ENCODE results near the gene NREP. TPM values are rescaled to one million over a fixed set of nuclear protein-coding genes. Genes with fewer than 3 reads are reported as not detected.
"Not testable (repeated sequence)": the region's sequence is repeated elsewhere in the genome, so short reads cannot be mapped to it uniquely, and the experiment has no call there.

Gene NREP
- total RNA-seq, 2 experiments from 2014 or later: 14.2 to 15.7 TPM

GRCh38 chr5:111735583-111736270, 21.3 kb downstream of the NREP start:
- no peaks in the 10 kb centered on the region for H3K9me3 Mint-ChIP-seq
- no peaks in the 10 kb centered on the region for H3K27me3 Mint-ChIP-seq
- H3K27ac Mint-ChIP-seq: no peak overlapping the region
- peak; percentile 29 for DNase-seq
- no peak overlapping the region for H3K4me3 Mint-ChIP-seq
- peaks cover 18% of the 10 kb centered on the region for H3K36me3 Mint-ChIP-seq
- peaks cover 16% of the 10 kb centered on the region for H3K4me1 Mint-ChIP-seq

GRCh38 chr5:111734597-111734996, 22.4 kb downstream of the NREP start:
- Mint-ChIP-seq H3K27ac (no peak overlapping the region), H3K27me3 (no peaks in the 10 kb centered on the region), H3K36me3 (peaks cover 26% of the 10 kb centered on the region), H3K9me3 (no peaks in the 10 kb centered on the region), H3K4me1 (peaks cover 17% of the 10 kb centered on the region), H3K4me3 (no peak overlapping the region)
- DNase-seq: no peak

GRCh38 chr5:111734013-111734412, 23.0 kb downstream of the NREP start:
- Mint-ChIP-seq H3K9me3 (no peaks in the 10 kb centered on the region), H3K36me3 (peaks cover 31% of the 10 kb centered on the region), H3K4me3 (no peak overlapping the region), H3K27ac (no peak overlapping the region), H3K4me1 (peaks cover 17% of the 10 kb centered on the region), H3K27me3 (no peaks in the 10 kb centered on the region)
- DNase-seq: peak; percentile 12

- Mint-ChIP-seq H3K9me3 (no peaks in the 10 kb centered on the region), H3K27ac (no peak overlapping the region), H3K27me3 (no peaks in the 10 kb centered on the region), H3K36me3 (peaks cover 35% of the 10 kb centered on the region), H3K4me1 (peaks cover 17% of the 10 kb centered on the region), H3K4me3 (no peak overlapping the region)
- DNase-seq: no peak
Measured at GRCh38 chr5:111733571-111733970, 23.4 kb downstream of the NREP start.

- no peak for DNase-seq
- peaks cover 15% of the 10 kb centered on the region for H3K4me1 Mint-ChIP-seq
- H3K9me3 Mint-ChIP-seq: no peaks in the 10 kb centered on the region
- H3K27ac Mint-ChIP-seq: no peak overlapping the region
- no peaks in the 10 kb centered on the region for H3K27me3 Mint-ChIP-seq
- peaks cover 35% of the 10 kb centered on the region for H3K36me3 Mint-ChIP-seq
- no peak overlapping the region for H3K4me3 Mint-ChIP-seq
Measured at GRCh38 chr5:111731638-111732037, 25.4 kb downstream of the NREP start.

- DNase-seq: no peak
- Mint-ChIP-seq H3K9me3 (no peaks in the 10 kb centered on the region), H3K27me3 (no peaks in the 10 kb centered on the region), H3K4me3 (no peak overlapping the region), H3K27ac (peak overlapping the region; percentile 62), H3K4me1 (peaks cover 13% of the 10 kb centered on the region), H3K36me3 (peaks cover 35% of the 10 kb centered on the region)
Measured at GRCh38 chr5:111730659-111731382, 26.2 kb downstream of the NREP start.

- H3K4me3 Mint-ChIP-seq: no peak overlapping the region
- no peaks in the 10 kb centered on the region for H3K9me3 Mint-ChIP-seq
- H3K27ac Mint-ChIP-seq: no peak overlapping the region
- H3K4me1 Mint-ChIP-seq: peaks cover 9% of the 10 kb centered on the region
- H3K36me3 Mint-ChIP-seq: peaks cover 27% of the 10 kb centered on the region
- H3K27me3 Mint-ChIP-seq: no peaks in the 10 kb centered on the region
- no peak for DNase-seq
Measured at GRCh38 chr5:111728941-111729340, 28.1 kb downstream of the NREP start.

- H3K27ac Mint-ChIP-seq: no peak overlapping the region
- DNase-seq: no peak
- H3K27me3 Mint-ChIP-seq: no peaks in the 10 kb centered on the region
- H3K4me3 Mint-ChIP-seq: no peak overlapping the region
- H3K9me3 Mint-ChIP-seq: no peaks in the 10 kb centered on the region
- H3K4me1 Mint-ChIP-seq: peaks cover 9% of the 10 kb centered on the region
- H3K36me3 Mint-ChIP-seq: peaks cover 22% of the 10 kb centered on the region
Measured at GRCh38 chr5:111726986-111727385, 30.0 kb downstream of the NREP start.

- H3K27ac Mint-ChIP-seq: no peak overlapping the region
- DNase-seq: no peak
- H3K4me3 Mint-ChIP-seq: no peak overlapping the region
- H3K36me3 Mint-ChIP-seq: no peaks in the 10 kb centered on the region
- H3K4me1 Mint-ChIP-seq: no peaks in the 10 kb centered on the region
- peaks cover 4% of the 10 kb centered on the region for H3K27me3 Mint-ChIP-seq
- H3K9me3 Mint-ChIP-seq: no peaks in the 10 kb centered on the region
Measured at GRCh38 chr5:111722140-111722539, 34.9 kb downstream of the NREP start.

- peaks cover 2% of the 10 kb centered on the region for H3K36me3 Mint-ChIP-seq
- no peaks in the 10 kb centered on the region for H3K4me1 Mint-ChIP-seq
- H3K27ac Mint-ChIP-seq: no peak overlapping the region
- peaks cover 4% of the 10 kb centered on the region for H3K27me3 Mint-ChIP-seq
- no peak for DNase-seq
- no peaks in the 10 kb centered on the region for H3K9me3 Mint-ChIP-seq
- H3K4me3 Mint-ChIP-seq: no peak overlapping the region
Measured at GRCh38 chr5:111720333-111720890, 36.6 kb downstream of the NREP start.

- no peak overlapping the region for H3K27ac Mint-ChIP-seq
- no peak for DNase-seq
- H3K36me3 Mint-ChIP-seq: peaks cover 2% of the 10 kb centered on the region
- H3K4me3 Mint-ChIP-seq: no peak overlapping the region
- no peaks in the 10 kb centered on the region for H3K4me1 Mint-ChIP-seq
- H3K27me3 Mint-ChIP-seq: peaks cover 4% of the 10 kb centered on the region
- peaks cover 4% of the 10 kb centered on the region for H3K9me3 Mint-ChIP-seq
Measured at GRCh38 chr5:111719773-111720172, 37.2 kb downstream of the NREP start.

- H3K36me3 Mint-ChIP-seq, H3K4me3 Mint-ChIP-seq, H3K4me1 Mint-ChIP-seq, DNase-seq, H3K27me3 Mint-ChIP-seq, H3K27ac Mint-ChIP-seq: not testable (repeated sequence)
- peaks cover 26% of the 10 kb centered on the region for H3K9me3 Mint-ChIP-seq
Measured at GRCh38 chr5:111716789-111717188, 40.2 kb downstream of the NREP start.

GRCh38 chr5:111707630-111708164, 49.3 kb downstream of the NREP start:
- no peak for DNase-seq
- H3K27ac Mint-ChIP-seq: no peak overlapping the region
- H3K4me1 Mint-ChIP-seq: peaks cover 8% of the 10 kb centered on the region
- H3K36me3 Mint-ChIP-seq: no peaks in the 10 kb centered on the region
- H3K9me3 Mint-ChIP-seq: peaks cover 9% of the 10 kb centered on the region
- no peak overlapping the region for H3K4me3 Mint-ChIP-seq
- no peaks in the 10 kb centered on the region for H3K27me3 Mint-ChIP-seq

GRCh38 chr5:111706345-111706744, 50.6 kb downstream of the NREP start:
- no peak overlapping the region for H3K4me3 Mint-ChIP-seq
- DNase-seq: no peak
- H3K9me3 Mint-ChIP-seq: no peaks in the 10 kb centered on the region
- no peak overlapping the region for H3K27ac Mint-ChIP-seq
- peaks cover 8% of the 10 kb centered on the region for H3K4me1 Mint-ChIP-seq
- no peaks in the 10 kb centered on the region for H3K27me3 Mint-ChIP-seq
- no peaks in the 10 kb centered on the region for H3K36me3 Mint-ChIP-seq

- H3K27me3 Mint-ChIP-seq: no peaks in the 10 kb centered on the region
- H3K4me3 Mint-ChIP-seq: no peak overlapping the region
- H3K9me3 Mint-ChIP-seq: no peaks in the 10 kb centered on the region
- no peak overlapping the region for H3K27ac Mint-ChIP-seq
- peaks cover 8% of the 10 kb centered on the region for H3K4me1 Mint-ChIP-seq
- no peak for DNase-seq
- H3K36me3 Mint-ChIP-seq: no peaks in the 10 kb centered on the region
Measured at GRCh38 chr5:111704452-111705085, 52.4 kb downstream of the NREP start.

All from activated naive CD8-positive, alpha-beta T cell treated with anti-CD3 and anti-CD28 coated beads for 36 hours (primary cell).